Epidermal melanocyte (primary cell): ENCODE measurements around the gene TCP11L2.
A peak's percentile ranks its signal among the peaks of the same experiment; 100 is the strongest.

Source experiments
- DNase-seq: peaks from one replicate; pipeline ENCODE4 v3.0.0; 2011; ENCODE audit warnings: low spot score; ENCODE audit not compliant: insufficient read length

The TCP11L2 gene

GRCh38 chr12:106302401-106303201 is at the start of gene TCP11L2:
TSS of gene TCP11L2 (plus strand) at chr12:106302733. CDS start at chr12:106311076, 8,343 bp downstream.
- DNase-seq = peak; percentile 74

DNA sequence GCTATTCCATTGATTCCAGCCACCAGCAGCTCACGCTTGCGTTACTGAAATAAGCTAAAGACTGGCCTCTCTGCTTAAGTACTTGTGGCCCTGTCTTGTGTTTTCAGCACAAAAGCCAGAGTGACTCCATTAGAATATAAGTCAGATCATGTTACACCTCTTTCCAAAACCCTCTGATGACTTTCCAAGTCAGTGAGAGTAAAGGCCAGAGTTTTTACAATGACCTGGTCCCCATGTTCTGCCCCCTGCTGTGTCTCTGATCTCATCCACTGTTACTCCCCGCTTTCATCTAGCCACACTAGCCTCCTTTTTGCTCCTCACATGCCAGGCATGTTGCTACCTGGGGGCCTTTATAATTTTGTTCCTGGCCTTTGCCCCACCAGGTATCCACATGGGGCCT is 47.8 kb upstream of the TCP11L2 start:
- DNase-seq = no peak

GRCh38 chr12:106255493-106255892 is 47.0 kb upstream of the TCP11L2 start:
- DNase-seq = no peak

DNA sequence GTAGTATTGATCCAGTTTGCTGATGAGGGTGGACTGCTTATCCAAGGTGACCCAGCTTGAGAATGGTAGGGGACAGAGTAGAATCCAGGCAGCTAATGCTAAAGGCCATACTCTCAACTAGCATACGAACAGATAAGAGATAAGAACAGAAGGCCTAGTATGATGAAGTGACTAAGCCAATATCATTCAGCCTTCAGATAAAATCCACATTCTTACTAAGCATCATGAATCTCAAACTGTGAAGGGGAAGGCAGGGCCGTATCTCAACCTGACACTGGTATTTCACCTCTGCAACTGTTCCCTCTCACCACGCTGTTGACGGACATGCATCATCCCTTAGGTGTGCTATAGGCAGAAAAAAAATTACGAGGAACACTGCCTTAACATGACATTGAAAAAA is 46.6 kb upstream of the TCP11L2 start:
- DNase-seq = no peak

DNA sequence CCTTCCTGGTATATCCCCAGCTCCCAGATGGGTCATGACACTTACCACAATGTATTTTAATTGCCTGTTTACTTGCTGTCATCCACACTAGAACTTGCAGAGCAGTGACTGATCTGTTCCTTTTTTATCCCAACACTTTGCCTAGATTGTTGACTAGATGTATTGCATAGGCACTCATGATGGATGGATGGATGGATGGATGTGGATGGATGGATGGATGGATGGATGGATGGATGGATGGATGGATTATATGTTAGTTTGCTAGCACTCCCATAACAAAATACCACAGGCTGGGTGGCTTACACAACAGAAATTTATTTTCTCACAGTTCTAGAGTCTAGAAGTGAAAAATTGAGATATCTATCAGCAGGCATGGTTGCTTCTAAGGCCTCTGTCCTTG is 46.0 kb upstream of the TCP11L2 start:
- no peak for DNase-seq

GRCh38 chr12:106258226-106258625 is 44.3 kb upstream of the TCP11L2 start:
- DNase-seq = no peak

GRCh38 chr12:106258935-106259334 is 43.6 kb upstream of the TCP11L2 start:
- no peak for DNase-seq

DNA sequence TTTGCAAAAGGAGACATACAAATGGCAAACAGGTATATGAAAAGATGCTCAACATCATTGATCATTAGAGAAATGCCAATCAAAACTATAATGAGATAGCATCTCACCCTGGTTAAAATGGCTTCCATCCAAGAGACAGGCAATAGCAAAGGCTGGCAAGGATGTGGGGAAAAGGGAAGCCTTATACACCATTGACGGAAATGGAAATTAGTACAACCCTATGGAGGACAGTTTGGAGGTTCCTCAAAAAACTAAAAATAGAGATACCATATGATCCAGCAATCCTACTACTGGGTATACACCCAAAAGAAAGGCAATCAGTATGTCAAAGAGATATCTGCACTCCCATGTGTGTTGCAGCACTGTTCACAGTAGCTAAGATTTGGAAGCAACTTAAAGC is 37.4 kb upstream of the TCP11L2 start:
- no peak for DNase-seq

GRCh38 chr12:106267535-106267934 is 35.0 kb upstream of the TCP11L2 start:
- no peak for DNase-seq

- no peak for DNase-seq
These were observed 33.3 kb upstream of the TCP11L2 start for GRCh38 chr12:106269150-106269771.

DNA sequence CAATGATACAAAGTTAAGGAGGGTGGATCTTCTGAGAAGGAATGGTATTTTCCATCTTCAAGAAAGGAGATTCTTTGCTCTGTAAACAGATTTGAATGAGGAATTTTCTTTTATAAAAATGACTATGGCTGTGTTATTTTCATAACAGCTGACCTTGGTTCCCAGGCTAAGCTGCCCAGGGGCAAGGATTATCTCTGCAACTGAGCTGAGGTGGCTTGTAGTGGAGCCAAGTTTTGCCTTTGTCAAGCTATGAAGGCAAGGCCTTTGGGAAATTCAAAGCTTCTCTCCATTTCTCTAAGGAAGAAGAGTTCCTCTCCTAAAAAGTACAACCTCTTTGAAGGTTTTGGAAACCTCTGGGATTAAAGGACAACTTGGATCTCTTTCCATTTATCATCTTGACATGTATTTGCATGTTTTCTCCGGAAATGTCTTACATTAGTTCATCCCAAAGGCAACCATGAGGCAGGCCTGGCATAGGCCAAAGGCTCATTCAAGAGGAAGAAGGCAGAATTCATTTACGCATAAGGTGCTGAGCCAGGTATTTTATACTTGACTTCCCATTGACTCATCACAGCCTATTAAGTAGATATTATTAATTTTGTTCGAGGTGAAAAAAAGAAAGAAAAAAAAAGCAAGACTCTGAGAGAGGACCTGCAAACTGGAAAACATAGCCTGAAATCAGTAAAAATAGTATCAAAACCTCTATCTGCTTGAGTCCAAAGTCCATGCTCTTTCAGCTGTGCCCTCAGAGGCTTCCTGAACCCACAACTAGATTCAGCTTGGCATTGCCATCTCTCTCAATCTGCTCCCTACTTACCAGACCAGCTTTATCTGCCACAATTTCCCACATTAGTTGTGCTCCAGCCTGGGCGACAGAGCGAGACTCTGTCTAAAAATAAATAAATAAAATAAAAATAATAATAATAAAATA is 30.7 kb upstream of the TCP11L2 start:
- no peak for DNase-seq

- no peak for DNase-seq
These were observed 29.0 kb upstream of the TCP11L2 start for GRCh38 chr12:106273491-106273890.

DNA sequence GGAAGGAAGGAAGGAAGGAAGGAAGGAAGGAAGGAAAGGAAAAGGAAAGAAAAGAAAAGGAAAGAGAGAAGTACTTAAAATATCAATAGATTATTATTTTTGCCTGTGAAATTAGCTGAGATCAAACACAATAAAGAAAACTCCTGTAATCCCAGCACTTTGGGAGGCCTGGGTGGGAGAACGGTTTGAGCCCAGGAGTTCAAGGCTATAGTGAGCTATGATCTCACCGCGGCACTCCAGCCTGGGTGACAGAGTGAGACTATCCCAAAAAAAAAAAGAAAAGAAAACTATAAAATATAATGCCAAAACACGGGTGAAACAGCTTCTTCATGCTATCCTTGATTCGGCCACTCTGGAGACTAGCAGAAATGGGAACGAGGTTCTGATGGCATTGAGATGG is 28.5 kb upstream of the TCP11L2 start:
- no peak for DNase-seq

DNA sequence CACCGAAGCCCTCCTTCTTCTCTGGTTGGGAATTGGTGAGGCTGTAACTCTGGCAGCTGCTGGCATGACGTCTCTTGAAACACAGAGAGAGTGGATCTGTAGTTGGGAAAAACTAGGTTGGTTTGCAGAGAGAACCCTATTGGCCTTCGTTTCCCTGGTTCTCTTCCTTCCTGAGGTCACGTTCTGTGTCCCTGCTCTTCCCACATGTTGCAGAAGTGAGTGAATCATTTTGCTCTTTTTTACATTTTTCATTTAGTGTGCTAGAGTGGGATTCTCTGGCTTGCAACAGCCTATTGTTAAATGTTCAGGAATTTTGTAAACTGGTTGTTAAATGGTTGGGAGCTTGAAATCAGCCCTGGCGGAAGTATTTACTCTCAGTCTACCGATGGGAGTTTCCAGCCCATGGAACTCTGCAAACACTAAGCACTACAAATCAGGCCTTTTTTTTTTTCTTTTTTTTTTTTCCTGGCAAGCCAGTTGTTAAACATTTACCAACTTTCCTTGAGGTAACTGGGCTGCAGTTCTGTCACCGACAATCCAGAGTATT is 27.9 kb upstream of the TCP11L2 start:
- no peak for DNase-seq

DNA sequence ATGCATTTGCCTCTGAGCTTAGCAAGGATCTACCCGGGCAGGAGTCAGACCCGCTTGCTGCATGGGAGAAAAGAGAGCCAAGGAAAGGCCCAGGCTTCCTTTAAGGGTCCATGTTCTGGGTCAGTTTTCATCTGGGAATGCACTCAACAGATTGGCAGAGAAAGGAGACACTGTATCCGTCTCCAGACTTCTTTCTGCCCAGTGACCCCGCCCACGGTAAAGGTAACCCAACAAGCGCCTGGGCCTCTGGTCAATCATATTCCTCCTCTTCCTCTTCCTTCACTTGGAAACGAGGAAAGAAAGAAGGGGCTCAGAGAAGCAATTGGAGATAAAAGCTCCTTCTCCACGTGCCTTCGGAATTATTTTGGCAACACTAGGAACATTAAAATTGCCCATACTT is 27.1 kb upstream of the TCP11L2 start:
- no peak for DNase-seq

- no peak for DNase-seq
These were observed 26.3 kb upstream of the TCP11L2 start for GRCh38 chr12:106276032-106276740.

DNA sequence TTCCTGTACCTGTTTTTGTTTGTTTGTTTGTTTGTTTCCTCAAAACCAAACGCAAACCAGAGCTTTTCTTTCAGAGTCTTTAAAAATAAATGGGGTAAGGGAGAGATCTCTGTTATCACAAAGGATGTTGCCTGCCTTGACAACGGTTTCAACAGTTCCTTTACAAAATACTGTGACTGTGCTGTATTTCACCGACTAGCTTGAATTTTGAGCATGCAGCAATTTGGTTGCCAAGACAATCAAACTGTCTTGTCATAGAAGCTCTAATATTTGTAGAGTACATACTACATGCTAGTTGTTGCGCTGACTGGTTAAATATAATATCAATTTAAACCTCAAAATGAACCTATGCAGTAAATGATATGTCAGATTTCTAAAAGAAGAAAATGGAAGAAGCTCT is 22.4 kb upstream of the TCP11L2 start:
- no peak for DNase-seq

DNA sequence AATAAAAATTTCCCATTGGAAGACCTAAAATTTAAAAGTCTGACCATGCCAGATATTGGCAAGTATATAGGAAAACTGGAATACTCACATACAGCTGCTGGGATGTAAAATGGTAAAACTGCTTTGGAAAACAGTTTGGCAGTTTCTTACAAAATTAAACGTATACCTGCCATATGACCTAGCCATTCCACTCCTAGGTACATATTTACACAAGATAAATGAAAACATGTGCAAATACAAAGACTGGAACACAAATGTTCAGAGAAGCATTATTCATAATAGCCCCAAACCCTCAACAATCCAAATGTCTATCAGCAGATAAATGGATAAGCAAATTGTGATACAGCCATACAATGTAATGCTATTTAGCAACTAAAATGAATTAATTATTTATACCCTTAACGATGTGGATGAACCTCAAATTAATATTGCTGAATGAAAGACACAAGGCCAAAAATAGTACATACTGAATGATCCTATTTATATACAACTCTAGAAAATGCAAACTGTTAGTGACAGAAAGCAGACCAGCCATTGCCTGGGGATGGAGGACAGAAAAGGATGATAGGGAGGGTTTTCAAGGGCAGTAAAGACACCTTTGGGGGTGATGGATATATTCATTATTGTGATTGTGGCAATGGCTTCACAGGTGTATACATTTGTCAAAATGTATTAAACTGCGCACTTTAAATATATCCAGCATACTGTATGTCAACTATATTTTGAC is 21.3 kb upstream of the TCP11L2 start:
- no peak for DNase-seq

- DNase-seq = no peak
These were observed 20.7 kb upstream of the TCP11L2 start for GRCh38 chr12:106281804-106282203.

DNA sequence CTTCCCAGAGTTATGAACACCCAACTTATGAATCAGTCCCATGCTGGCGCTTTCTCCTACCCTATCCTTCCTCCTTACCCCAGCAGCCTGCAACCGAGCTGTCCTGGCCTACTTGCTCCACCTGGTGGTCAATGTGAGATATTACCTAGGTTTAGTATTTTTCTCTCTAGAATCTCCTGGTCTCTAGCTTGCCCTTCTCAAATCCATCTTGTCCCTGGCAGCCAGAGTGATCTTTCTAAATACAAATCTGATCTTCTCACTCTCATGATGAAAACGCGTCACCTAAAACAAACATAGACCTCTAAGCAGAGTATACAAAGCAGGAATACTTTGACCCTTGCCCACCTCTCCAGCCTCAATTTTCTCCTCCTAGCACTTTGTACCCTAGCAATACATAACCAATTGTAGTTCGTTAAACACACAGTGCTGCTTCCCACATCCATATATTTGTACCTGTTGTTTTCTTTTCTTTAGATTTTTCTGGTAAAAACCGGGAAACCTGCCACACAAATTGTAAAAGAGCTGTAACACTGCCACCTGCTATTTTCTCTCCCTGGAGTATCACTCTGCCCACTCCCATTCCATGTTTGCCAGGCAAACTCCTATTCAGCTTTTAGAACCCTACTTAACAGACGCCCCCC is 20.0 kb upstream of the TCP11L2 start:
- no peak for DNase-seq
